ENCODE measurements around the gene TMEM201. TPM values are rescaled to one million over a fixed set of nuclear protein-coding genes. Genes with fewer than 3 reads are reported as not detected.

The TMEM201 gene
- total RNA-seq, 2 experiments from 2014 or later: 7.5 to 21.9 TPM

DNA sequence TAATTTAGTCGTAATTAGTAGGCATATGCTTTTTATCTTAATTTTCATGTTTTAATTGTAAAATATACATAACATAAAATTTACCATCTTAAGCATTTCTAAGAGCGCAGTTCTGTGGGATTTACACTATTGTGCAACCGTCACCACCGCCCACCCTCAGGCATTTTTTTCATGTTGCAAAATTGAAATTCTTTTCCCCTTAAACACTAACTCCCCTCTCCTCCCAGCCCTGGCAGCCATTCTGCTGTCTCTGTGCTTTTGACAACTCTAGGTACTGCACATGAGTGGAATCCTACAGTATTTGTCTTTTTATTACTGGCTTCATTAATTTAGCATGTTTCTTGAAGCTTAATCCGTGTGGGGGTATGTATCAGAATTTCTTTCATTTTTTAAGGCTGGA is 70.6 kb downstream of the TMEM201 start:
- CTCF ChIA-PET (ENCODE audit: unreplicated experiment): no interaction called here
- Histone ChIP-seq H2AFZ (ENCODE audit: low read length) (no peak overlapping the region), H3K27ac (ENCODE audit: low read depth, low read length, poor library complexity, severe bottlenecking) (no peak overlapping the region), H3K4me2 (ENCODE audit: low read length) (no peak overlapping the region), H4K20me1 (ENCODE audit: insufficient read depth, low read length) (no peaks in the 10 kb centered on the region), H3K4me1 (ENCODE audit: insufficient read depth, low read length, poor library complexity, severe bottlenecking) (peaks cover 18% of the 10 kb centered on the region), H3K9me3 (ENCODE audit: low read length) (no peaks in the 10 kb centered on the region), H3K36me3 (ENCODE audit: insufficient read depth, low read length) (no peaks in the 10 kb centered on the region), H3K4me3 (ENCODE audit: low read depth, low read length, poor library complexity, severe bottlenecking) (no peak overlapping the region), H3K9me2 (ENCODE audit: insufficient read depth, low read length) (no peaks in the 10 kb centered on the region), H3K79me2 (ENCODE audit: insufficient read depth, low read depth, low read length) (no peaks in the 10 kb centered on the region)
- TF ChIP-seq EZH2phosphoT487 (IDR thresholded peaks at IDR 0.05; ENCODE audit: borderline replicate concordance, low read depth, low read length): no peak
- TF ChIP-seq, protein P1, sequence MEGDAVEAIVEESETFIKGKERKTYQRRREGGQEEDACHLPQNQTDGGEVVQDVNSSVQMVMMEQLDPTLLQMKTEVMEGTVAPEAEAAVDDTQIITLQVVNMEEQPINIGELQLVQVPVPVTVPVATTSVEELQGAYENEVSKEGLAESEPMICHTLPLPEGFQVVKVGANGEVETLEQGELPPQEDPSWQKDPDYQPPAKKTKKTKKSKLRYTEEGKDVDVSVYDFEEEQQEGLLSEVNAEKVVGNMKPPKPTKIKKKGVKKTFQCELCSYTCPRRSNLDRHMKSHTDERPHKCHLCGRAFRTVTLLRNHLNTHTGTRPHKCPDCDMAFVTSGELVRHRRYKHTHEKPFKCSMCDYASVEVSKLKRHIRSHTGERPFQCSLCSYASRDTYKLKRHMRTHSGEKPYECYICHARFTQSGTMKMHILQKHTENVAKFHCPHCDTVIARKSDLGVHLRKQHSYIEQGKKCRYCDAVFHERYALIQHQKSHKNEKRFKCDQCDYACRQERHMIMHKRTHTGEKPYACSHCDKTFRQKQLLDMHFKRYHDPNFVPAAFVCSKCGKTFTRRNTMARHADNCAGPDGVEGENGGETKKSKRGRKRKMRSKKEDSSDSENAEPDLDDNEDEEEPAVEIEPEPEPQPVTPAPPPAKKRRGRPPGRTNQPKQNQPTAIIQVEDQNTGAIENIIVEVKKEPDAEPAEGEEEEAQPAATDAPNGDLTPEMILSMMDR (conservative IDR thresholded peaks at IDR 0.05; ENCODE audit: low read length): no peak
- POLR2A ChIA-PET: interaction anchor here (0.6 kb wide), 2 partner anchors 49 to 467 kb away, joined by 3 to 7 read pairs; no protein-coding TSS in a partner anchor
- BruUV-seq (replicated peaks): no TSS peak
- no peak for DNase-seq (ENCODE audit: low spot score)
- intact Hi-C loops (cut with micrococcal nuclease; ENCODE audit: unreplicated experiment): no loop called here

DNA sequence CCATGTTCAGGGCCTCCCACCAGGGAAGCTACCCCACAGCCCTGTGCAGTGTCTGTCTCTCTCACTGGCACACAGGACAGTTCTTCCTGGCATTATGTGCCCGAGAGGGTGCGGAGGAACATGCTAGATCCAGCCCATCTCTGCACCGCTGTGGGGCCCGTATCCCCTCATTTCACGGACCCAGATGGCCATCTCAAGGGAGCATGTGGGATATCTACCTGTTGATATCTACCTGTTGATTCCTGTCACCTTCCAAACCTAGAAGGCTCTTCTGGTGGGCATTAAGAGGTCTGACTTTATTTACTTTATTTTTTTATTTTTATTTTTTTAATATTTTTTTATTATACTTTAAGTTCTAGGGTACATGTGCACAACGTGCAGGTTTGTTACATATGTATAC is 74.5 kb downstream of the TMEM201 start:
- POLR2A ChIA-PET: no interaction called here

More for the DNA sequence above, 74.5 kb downstream of the TMEM201 start:
- H3K79me2 ChIP-seq (ENCODE audit: insufficient read depth, low read depth, low read length): no peaks in the 10 kb centered on the region
- no peak overlapping the region for H3K4me2 ChIP-seq (ENCODE audit: low read length)
- no peak overlapping the region for H3K4me3 ChIP-seq (ENCODE audit: low read depth, low read length, poor library complexity, severe bottlenecking)
- H3K9me3 ChIP-seq (ENCODE audit: low read length): no peaks in the 10 kb centered on the region
- no peak overlapping the region for H3K27ac ChIP-seq (ENCODE audit: low read depth, low read length, poor library complexity, severe bottlenecking)
- no peak overlapping the region for H2AFZ ChIP-seq (ENCODE audit: low read length)
- CTCF ChIA-PET (ENCODE audit: unreplicated experiment): no interaction called here
- H3K4me1 ChIP-seq (ENCODE audit: insufficient read depth, low read length, poor library complexity, severe bottlenecking): no peaks in the 10 kb centered on the region
- TF ChIP-seq EZH2phosphoT487 (IDR thresholded peaks at IDR 0.05; ENCODE audit: borderline replicate concordance, low read depth, low read length): no peak
- TF ChIP-seq, protein P1 (conservative IDR thresholded peaks at IDR 0.05; ENCODE audit: low read length): no peak
- no peaks in the 10 kb centered on the region for H3K9me2 ChIP-seq (ENCODE audit: insufficient read depth, low read length)
- H3K36me3 ChIP-seq (ENCODE audit: insufficient read depth, low read length): no peaks in the 10 kb centered on the region
- DNase-seq (ENCODE audit: low spot score): no peak
- intact Hi-C loops (cut with micrococcal nuclease; ENCODE audit: unreplicated experiment): no loop called here
- H4K20me1 ChIP-seq (ENCODE audit: insufficient read depth, low read length): no peaks in the 10 kb centered on the region
- no TSS peak for BruUV-seq (replicated peaks)

Other genes starting within 250 kb of the TMEM201 start
- 14.4 and 15.1 TPM in 2 replicates for gene SLC25A33, start 49.4 kb upstream of the TMEM201 start, total RNA-seq (2014; rRNA removed; shearing (Covaris generic))
- gene SLC25A33, start 49.4 kb upstream of the TMEM201 start, total RNA-seq (2022): 14.1 and 16.5 TPM in 2 replicates
- gene PIK3CD, start 62.8 kb downstream of the TMEM201 start, total RNA-seq (2014; rRNA removed; shearing (Covaris generic)): 7.5 and 13.6 TPM in 2 replicates
- 37.1 and 44.1 TPM in 2 replicates for gene PIK3CD, start 62.8 kb downstream of the TMEM201 start, total RNA-seq (2022)
- 49.4 and 58.6 TPM in 2 replicates for gene CLSTN1, start 235.1 kb downstream of the TMEM201 start, total RNA-seq (2014; rRNA removed; shearing (Covaris generic))
- gene CLSTN1, start 235.1 kb downstream of the TMEM201 start, total RNA-seq (2022): 124 and 141 TPM in 2 replicates

Data from OCI-LY7 (cell line).